ENCODE data around the gene CNKSR3.

The CNKSR3 gene

GRCh38 chr6:154377726-154378125, 132.8 kb downstream of the CNKSR3 start:
- no peak for DNase-seq

GRCh38 chr6:154373971-154374370, 136.5 kb downstream of the CNKSR3 start:
- DNase-seq, result no peak

GRCh38 chr6:154371281-154371680, 139.2 kb downstream of the CNKSR3 start:
- no peak for DNase-seq

GRCh38 chr6:154370545-154370944, 139.9 kb downstream of the CNKSR3 start:
- DNase-seq, result peak; percentile 9 to 15

- DNase-seq, result no peak
Observed at GRCh38 chr6:154367839-154368695, 142.4 kb downstream of the CNKSR3 start.

- no peak for DNase-seq
Observed at GRCh38 chr6:154367336-154367735, 143.1 kb downstream of the CNKSR3 start.

- no peak for DNase-seq
Observed at GRCh38 chr6:154363821-154364220, 146.7 kb downstream of the CNKSR3 start.

- DNase-seq, result no peak
Observed at GRCh38 chr6:154361476-154361875, 149.0 kb downstream of the CNKSR3 start.

- DNase-seq, result no peak
Observed at GRCh38 chr6:154360476-154360875, 150.0 kb downstream of the CNKSR3 start.

- no peak for DNase-seq
Observed at GRCh38 chr6:154359679-154360078, 150.8 kb downstream of the CNKSR3 start.

- no peak for DNase-seq
Observed at GRCh38 chr6:154359161-154359574, 151.3 kb downstream of the CNKSR3 start.

GRCh38 chr6:154358019-154358545, 152.4 kb downstream of the CNKSR3 start:
- no peak for DNase-seq

GRCh38 chr6:154356690-154357089, 153.8 kb downstream of the CNKSR3 start, which contains the start of gene IPCEF1:
TSS of gene IPCEF1 (minus strand) at chr6:154356803. CDS start at chr6:154265947, 90,856 bp downstream.
- no peak for DNase-seq

- DNase-seq, result no peak
Observed at GRCh38 chr6:154356113-154356512, 154.4 kb downstream of the CNKSR3 start.

GRCh38 chr6:154354265-154354777, 156.2 kb downstream of the CNKSR3 start:
- DNase-seq, result no peak

- DNase-seq, result no peak
Observed at GRCh38 chr6:154353626-154354025, 156.9 kb downstream of the CNKSR3 start.

- peak; percentile 38 to 62 for DNase-seq
Observed at GRCh38 chr6:154352898-154353585, 157.4 kb downstream of the CNKSR3 start.

- DNase-seq, result no peak
Observed at GRCh38 chr6:154350293-154350692, 160.2 kb downstream of the CNKSR3 start.

- DNase-seq, result no peak
Observed at GRCh38 chr6:154347981-154348380, 162.5 kb downstream of the CNKSR3 start.

GRCh38 chr6:154345811-154346210, 164.7 kb downstream of the CNKSR3 start:
- DNase-seq, result no peak

GRCh38 chr6:154343473-154344308, 166.8 kb downstream of the CNKSR3 start:
- DNase-seq, result no peak

- no peak for DNase-seq
Observed at GRCh38 chr6:154341871-154342270, 168.6 kb downstream of the CNKSR3 start.

GRCh38 chr6:154341336-154341735, 169.1 kb downstream of the CNKSR3 start:
- DNase-seq, result no peak

Measured in activated CD4-positive, alpha-beta T cell treated with anti-CD3 and anti-CD28 coated beads, Interleukin-2, amount 50 U/mL, for 48 hours (primary cell).